Esophagus squamous epithelium (tissue), 5 donors: ENCODE data around the gene GFI1. TPM values are rescaled to one million over a fixed set of nuclear protein-coding genes. Genes with fewer than 3 reads are reported as not detected.

Experiments used
- DNase-seq: peaks from one replicate; lab custom pipeline; 2025; lab: John Stamatoyannopoulos, UW
- H3K27ac ChIP-seq, 4 donors: fragments of 200-600 bp; sonication (generic); one replicate each; pipeline ENCODE4 v1.5.1; 2016 to 2019; ENCODE audit warnings: mild to moderate bottlenecking in 1 of 4
- H3K27me3 ChIP-seq, 4 donors: fragments of 200-600 bp; sonication (generic); 1 replicate in 3 of 4; 2 replicates in 1 of 4; pipeline versions ENCODE4 v1.5.1 to v1.6.0; 2017 to 2021; ENCODE audit warnings: antibody characterized with exemption in 1 of 4
- H3K36me3 ChIP-seq, 3 donors: fragments of 200-600 bp; sonication (generic); one replicate each; pipeline ENCODE4 v1.5.1; 2016 to 2019
- H3K4me1 ChIP-seq, 3 donors: fragments of 200-600 bp; sonication (generic); one replicate each; pipeline ENCODE4 v1.5.1; 2017 to 2019
- H3K4me3 ChIP-seq, 4 donors: fragments of 200-600 bp; sonication (generic); 1 replicate in 3 of 4; 2 replicates in 1 of 4; pipeline ENCODE4 v1.5.1; 2016 to 2019; ENCODE audit warnings: mild to moderate bottlenecking in 2 of 4, moderate library complexity in 1 of 4
- H3K9me3 ChIP-seq, 3 donors: fragments of 200-600 bp; sonication (generic); one replicate each; pipeline ENCODE4 v1.5.1; 2016 to 2019
- POLR2A ChIP-seq, 4 donors: fragments of 450-650 bp; IDR thresholded peaks; one replicate each; pipeline ENCODE4 v1.6.1; 2017; ENCODE audit warnings: antibody characterized with exemption in 4 of 4, mild to moderate bottlenecking in 4 of 4, moderate library complexity in 3 of 4
- WGBS, 2 donors: methylation state at CpG; one replicate each; pipeline ENCODE4 v1.1.5; 2018; 5-methylcytosine and 5-hydroxymethylcytosine counted together
- intact Hi-C: fragments of 100-400 bp; cut with DNase I; formaldehyde crosslinking; loops from one replicate; pipeline ENCODE4 v1.15.0; 2022
- total RNA-seq, 4 donors: library from RNA; depleted of rRNA; stranded (reverse); fragments of >200 nt; gene quantifications; one replicate each; pipeline ENCODE4 v1.1.0, GENCODE V29; 2016
- TF ChIP-seq, protein P1 (sequence below), 6 experiments: fragments of 450-650 bp in 4 of 6; fragments of 200-600 bp in 2 of 6; sonication (generic) in 2 of 6; IDR thresholded peaks; one replicate each; pipeline ENCODE4 v1.5.1; 2016 to 2019; ENCODE audit warnings: antibody characterized with exemption in 6 of 6, mild to moderate bottlenecking in 4 of 6, moderate library complexity in 4 of 6
- donor health status: DM: yes; HTN: yes; CAD: no.

GFI1 gene
- total RNA-seq, 4 donors from 2014 or later, result 0.09 to 2.7 (median 0.85) TPM

DNA sequence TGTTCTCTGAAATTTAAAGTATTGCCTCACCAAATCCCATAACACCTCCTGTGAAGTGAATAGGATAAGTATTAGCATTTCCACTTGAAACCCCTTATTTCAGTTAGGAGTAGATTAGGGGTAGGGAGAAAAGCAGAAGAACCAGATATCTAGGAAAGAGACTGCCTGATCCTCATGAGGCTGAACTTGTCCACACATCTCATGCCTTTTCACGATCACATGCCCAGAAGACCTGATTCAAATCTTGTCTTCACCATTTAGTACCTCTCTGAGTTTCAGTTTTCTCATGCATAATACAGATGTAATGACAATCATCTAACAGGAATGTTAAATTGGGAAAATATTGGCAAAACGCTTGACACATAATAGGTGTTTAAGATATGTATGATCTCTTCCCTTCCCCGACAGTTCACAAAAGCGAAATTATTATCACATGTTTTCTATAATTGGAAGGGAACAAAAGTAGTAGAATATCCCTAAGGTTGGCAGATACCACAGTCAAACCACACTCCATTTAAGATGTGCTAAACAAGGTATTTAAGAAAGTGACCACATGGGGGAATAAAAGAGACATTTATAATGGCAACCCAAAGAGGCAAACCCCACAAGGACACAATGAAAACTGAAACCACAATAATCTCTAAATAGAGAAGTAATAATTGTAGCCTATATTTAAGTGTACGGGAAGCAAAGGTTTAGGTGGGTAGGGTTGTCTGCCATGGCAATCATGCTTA lies 25.2 kb downstream of the GFI1 start:
- 74 to 84% methylated on average over 5 of the region's 5 CpGs for WGBS, 2 donors
- H3K4me1 ChIP-seq, result no peaks in the 10 kb centered on the region
- no peaks in the 10 kb centered on the region for H3K9me3 ChIP-seq
- H3K27me3 ChIP-seq, result no peaks in the 10 kb centered on the region
- intact Hi-C loops, result no loop called here
- no peak overlapping the region for H3K4me3 ChIP-seq
- no peak for DNase-seq
- TF ChIP-seq, protein P1, sequence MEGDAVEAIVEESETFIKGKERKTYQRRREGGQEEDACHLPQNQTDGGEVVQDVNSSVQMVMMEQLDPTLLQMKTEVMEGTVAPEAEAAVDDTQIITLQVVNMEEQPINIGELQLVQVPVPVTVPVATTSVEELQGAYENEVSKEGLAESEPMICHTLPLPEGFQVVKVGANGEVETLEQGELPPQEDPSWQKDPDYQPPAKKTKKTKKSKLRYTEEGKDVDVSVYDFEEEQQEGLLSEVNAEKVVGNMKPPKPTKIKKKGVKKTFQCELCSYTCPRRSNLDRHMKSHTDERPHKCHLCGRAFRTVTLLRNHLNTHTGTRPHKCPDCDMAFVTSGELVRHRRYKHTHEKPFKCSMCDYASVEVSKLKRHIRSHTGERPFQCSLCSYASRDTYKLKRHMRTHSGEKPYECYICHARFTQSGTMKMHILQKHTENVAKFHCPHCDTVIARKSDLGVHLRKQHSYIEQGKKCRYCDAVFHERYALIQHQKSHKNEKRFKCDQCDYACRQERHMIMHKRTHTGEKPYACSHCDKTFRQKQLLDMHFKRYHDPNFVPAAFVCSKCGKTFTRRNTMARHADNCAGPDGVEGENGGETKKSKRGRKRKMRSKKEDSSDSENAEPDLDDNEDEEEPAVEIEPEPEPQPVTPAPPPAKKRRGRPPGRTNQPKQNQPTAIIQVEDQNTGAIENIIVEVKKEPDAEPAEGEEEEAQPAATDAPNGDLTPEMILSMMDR (IDR thresholded peaks at IDR 0.05), result no peak
- TF ChIP-seq POLR2A (IDR thresholded peaks at IDR 0.05), result no peak
- no peaks in the 10 kb centered on the region for H3K36me3 ChIP-seq
- no peak overlapping the region for H3K27ac ChIP-seq

DNA sequence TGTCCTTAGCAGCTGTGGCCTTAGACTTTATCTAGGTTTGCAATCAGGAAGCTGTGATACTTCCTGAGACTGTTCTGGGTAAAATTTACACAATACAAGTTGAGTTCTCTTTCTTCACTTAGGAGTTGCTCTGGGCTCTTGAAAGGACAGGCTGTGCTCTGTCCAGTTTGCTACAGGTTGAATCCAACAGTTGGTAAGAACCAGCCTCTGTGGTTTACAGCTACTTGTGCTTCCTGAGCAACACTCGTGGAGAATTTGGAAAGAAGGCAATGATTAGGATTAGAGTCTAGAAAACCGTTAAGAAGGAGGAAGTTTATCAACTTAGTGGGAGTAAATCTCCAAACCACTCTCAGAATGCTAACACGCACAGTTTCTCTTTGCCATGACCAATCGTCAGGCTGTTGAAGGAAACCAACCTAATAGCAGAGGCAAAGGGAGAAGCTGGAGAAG lies 26.8 kb downstream of the GFI1 start:
- no peak overlapping the region for H3K27ac ChIP-seq
- TF ChIP-seq, protein P1 (IDR thresholded peaks at IDR 0.05), result no peak
- TF ChIP-seq POLR2A (IDR thresholded peaks at IDR 0.05), result no peak

GRCh38 chr1:92458146-92458545 lies 28.6 kb downstream of the GFI1 start:
- Histone ChIP-seq H3K9me3 (no peaks in the 10 kb centered on the region), H3K4me3 (no peak overlapping the region), H3K27me3 (no peaks in the 10 kb centered on the region), H3K36me3 (no peaks in the 10 kb centered on the region), H3K4me1 (no peaks in the 10 kb centered on the region), H3K27ac (no peak overlapping the region)
- intact Hi-C loops, result no loop called here
- 58 to 80% methylated on average over 2 of the region's 2 CpGs for WGBS, 2 donors
- DNase-seq, result no peak
- TF ChIP-seq, protein P1 (IDR thresholded peaks at IDR 0.05), result no peak
- TF ChIP-seq POLR2A (IDR thresholded peaks at IDR 0.05), result no peak

More for the DNA sequence above, 26.8 kb downstream of the GFI1 start:
- WGBS, 2 donors, result 38 to 68% methylated on average over 3 to 4 of the region's 4 CpGs
- intact Hi-C loops, result no loop called here
- Histone ChIP-seq H3K9me3 (no peaks in the 10 kb centered on the region), H3K4me1 (no peaks in the 10 kb centered on the region), H3K4me3 (no peak overlapping the region), H3K27me3 (no peaks in the 10 kb centered on the region), H3K36me3 (no peaks in the 10 kb centered on the region)
- no peak for DNase-seq

GRCh38 chr1:92447976-92448375 lies 38.7 kb downstream of the GFI1 start:
- Histone ChIP-seq H3K27ac (no peak overlapping the region), H3K27me3 (no peaks in the 10 kb centered on the region), H3K4me1 (no peaks in the 10 kb centered on the region), H3K9me3 (no peaks in the 10 kb centered on the region), H3K4me3 (no peak overlapping the region), H3K36me3 (no peaks in the 10 kb centered on the region)
- no peak for DNase-seq
- WGBS, 2 donors, result 90 to 97% methylated on average over 2 of the region's 2 CpGs
- TF ChIP-seq, protein P1 (IDR thresholded peaks at IDR 0.05), result no peak
- TF ChIP-seq POLR2A (IDR thresholded peaks at IDR 0.05), result no peak
- intact Hi-C loops, result no loop called here

DNA sequence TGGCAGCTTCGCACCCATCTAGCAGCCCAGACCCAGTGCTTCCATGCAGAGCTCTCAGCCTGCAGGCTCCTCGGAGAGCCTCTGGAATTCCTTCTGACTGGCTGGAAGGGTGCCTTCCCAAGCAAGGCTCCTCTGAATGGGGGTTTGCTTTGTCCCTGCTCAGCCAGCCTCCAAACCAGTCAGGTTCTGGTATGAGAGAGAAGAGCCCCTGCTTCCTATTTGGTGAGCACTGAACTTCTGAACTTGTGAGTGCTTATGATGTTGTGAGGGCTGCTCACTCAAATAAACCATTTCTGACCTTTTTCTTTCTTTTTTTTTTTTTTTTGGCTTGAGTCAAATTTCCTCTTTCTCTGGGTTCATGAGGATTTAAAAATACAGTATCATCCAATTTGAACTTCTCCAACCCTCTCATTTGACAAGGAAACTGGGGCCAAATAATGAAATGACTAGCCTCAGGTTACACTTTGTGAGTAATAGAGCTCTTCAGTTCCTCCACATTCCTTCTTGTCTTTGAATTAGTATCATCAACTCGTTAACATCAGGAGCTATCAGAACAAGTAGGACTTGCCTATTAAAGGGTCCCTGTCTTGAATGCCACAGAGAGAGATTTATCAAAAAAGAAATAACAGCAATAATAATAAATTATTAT lies 39.6 kb downstream of the GFI1 start:
- DNase-seq, result no peak
- no peaks in the 10 kb centered on the region for H3K27me3 ChIP-seq
- H3K27ac ChIP-seq, result no peak overlapping the region
- intact Hi-C loops, result no loop called here
- H3K4me3 ChIP-seq, result no peak overlapping the region
- 43 to 50% methylated on average over 3 of the region's 3 CpGs for WGBS, 2 donors
- no peaks in the 10 kb centered on the region for H3K4me1 ChIP-seq
- TF ChIP-seq, protein P1 (IDR thresholded peaks at IDR 0.05), result no peak
- TF ChIP-seq POLR2A (IDR thresholded peaks at IDR 0.05), result no peak
- no peaks in the 10 kb centered on the region for H3K36me3 ChIP-seq
- H3K9me3 ChIP-seq, result no peaks in the 10 kb centered on the region
